Measurements from ENCODE around the gene CREB1.

Gene CREB1

GRCh38 chr2:207504513-207505170, 25.1 kb upstream of the CREB1 start:
- DNase-seq: no peak

DNA sequence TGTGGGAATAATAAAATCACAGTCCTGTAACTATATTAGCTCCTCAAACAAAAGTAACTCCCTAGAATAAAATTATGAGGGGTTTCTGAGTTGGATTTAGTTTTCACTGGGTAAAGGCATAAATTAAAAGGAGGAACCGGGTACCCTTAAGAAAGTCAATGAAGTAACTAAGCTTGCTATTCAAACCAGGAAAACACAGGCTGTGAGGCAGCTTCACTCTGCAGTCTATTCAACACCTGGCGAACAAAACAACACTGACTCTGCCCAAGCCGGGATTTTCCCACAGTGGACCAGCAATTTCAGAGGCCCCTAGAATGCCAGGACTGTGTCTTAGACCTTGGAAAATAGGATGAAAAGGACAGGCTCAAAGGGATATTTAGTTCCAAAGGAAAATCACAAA, 24.6 kb upstream of the CREB1 start:
- DNase-seq: no peak

DNA sequence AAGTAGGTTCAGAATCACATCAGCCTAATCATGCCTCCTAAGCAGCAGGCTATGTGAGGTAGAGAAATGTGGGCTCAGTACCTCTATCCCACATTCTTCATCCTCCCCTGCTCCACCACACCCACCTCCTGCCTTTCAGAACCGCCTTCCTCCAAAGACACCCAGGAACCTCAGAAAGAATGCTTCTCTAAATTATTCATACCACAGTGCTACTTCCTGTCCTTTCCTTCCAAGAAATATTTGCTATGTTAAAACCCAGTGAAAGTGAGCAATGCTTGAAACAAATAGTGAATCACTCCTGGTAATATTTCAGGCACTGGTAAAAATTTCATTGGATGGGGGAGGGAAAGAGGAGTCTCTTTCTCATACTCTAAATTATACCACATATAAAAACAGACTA, 24.0 kb upstream of the CREB1 start:
- DNase-seq: no peak

DNA sequence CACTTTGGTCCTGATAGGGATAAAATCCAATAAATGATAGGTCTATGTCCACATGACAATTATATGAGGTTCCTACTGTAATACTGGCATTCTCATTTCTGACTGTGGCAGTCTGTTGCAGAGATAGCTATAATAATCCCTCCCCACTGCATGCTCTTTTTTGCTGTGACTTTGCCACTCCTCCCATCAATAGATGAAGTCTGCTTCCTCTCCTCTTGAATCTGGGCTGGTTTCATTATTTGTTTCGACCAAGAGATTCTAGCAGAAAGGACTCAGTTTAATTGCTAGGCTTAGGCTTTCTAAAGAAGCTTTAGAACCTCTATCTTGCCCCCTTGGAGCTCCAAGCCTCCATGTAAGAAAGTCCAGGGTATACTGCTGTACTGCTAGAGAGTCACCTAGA, 23.3 kb upstream of the CREB1 start:
- no peak for DNase-seq

DNA sequence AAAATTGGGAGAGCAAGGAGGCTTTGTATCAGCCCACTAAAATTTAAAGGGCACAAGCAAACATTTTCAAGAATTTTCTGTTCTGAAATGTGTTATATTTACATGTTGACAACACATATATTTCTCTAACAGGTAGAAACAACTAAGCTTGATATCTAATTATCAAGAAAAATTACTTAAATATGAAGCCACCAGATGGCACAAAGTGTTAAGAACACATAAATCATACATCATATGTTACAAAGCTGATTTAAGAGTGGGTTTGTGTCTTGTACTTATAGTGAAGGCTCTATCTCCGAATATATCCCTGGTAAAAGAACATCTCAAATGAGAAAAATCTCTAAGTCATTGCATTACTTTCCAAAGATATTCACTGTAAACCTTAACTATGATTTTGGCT, 19.6 kb upstream of the CREB1 start:
- DNase-seq: no peak

DNA sequence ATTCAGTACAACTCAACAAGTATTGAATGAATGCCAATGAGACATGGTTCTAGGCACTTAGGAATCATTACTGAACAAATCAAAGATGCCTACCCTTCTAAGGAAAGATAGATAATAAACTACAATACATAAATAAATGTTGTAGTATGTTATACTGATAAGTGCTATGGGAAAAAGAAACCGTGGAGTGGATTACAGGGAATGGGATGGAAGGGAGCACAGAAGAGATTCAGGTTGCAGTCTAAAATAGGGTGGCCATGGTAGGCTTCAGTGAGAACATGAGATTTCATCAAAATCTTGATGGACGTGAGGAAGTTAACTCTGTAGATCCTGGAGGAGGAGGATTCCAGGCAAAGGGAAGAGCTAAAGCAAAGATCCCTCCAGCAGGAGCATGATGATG, 17.9 kb upstream of the CREB1 start:
- no peak for DNase-seq

GRCh38 chr2:207512356-207512755, 17.4 kb upstream of the CREB1 start:
- no peak for DNase-seq

- no peak for DNase-seq
Measured at GRCh38 chr2:207513551-207514257, 16.1 kb upstream of the CREB1 start.

DNA sequence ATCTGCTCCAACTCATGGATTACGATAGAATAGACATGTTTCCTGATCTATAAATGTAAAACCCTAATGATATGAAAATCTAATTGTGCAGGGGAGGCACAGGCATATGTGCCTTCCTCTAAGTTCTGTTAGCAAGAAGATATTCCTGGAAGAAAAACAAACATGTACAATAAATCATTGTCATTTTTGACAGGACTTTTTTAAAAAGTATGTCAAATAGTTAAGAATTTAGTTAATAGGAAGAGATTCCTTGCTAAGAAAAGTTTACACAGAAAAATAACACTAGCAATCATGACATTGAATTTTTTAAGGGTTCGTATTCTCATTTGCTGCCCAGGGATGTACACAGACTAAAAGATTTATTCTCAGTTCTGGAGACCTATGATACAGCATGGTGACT, 15.3 kb upstream of the CREB1 start:
- no peak for DNase-seq

DNA sequence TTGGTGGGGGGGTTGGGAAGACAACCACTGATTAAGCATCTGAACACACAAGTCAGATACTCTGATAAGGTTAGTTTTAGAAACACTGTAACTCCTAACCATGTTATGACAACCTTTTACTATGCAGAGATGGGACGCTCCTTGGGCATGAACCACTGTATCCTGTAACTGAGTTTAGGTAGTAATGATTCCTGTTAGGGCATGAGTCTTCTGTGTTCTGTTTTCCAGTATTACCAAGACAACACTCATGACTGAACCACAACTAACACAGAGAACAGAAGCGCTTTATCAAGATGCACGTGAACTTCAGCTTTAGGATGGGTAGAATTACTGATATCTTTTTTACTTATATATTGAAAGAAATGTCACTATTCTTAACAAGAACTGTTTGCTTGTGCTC, 14.1 kb upstream of the CREB1 start:
- DNase-seq: no peak

DNA sequence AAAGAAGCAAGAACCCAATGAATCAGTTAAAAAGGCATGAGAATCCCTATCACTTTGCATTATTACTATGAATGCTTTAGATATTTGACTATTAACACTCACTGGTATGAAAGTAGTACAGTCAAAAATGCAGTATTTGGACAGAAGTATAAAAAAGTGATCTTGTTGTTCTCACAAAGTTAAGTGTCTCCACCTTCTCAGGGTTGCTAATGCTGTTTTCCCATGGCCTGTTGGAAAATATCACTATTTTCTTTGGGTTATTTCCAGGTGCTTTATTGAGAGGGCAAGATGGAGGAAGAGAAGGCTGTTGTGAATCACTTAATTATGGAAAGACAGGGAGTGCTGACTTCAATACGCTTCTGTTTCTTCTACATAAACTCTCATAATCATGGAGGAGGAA, 13.6 kb upstream of the CREB1 start:
- DNase-seq: no peak

DNA sequence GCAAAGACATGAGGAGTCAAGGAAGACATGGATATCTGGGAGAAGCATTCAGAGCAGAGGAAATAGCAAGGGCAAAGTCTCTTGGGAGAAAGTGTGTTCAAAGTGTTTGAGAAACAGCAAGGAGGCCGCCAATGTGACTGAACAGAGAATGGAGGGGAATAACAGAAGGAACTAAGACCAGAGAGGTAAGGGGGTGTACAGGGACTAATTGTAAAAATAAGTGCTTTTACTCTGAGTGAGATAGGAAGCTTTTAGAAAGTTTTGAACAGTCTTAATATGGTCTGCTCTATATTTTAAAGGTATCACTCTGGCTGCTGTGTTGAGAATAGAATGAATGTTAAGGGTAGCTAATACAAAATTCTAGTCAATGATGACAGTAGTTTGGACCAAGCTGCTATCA, 6.8 kb upstream of the CREB1 start:
- DNase-seq: no peak

DNA sequence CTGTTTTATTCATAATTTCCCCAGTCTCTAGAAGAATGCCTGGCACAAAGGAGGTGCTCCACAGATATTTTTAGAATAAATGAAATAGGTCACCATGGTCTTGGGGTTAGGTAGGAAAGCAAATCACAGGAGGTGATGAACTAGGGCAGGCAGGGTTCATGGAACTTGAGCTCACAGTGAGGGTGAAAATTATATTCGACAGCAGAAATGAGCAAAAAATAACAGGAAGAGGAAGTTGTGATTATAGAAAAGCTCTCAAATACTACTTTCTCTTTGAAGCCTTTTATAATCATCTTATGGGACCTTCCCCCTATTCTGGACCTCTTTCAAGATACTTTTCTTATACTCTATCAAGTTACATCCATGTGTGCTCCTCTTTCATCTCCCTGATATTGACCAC, 4.5 kb upstream of the CREB1 start:
- DNase-seq: no peak

GRCh38 chr2:207528980-207529329, 807 bp upstream of the CREB1 start:
- no peak for DNase-seq

- no peak for DNase-seq
Measured at GRCh38 chr2:207530160-207531031, 634 bp downstream of the CREB1 start.

- no peak for DNase-seq
Measured at GRCh38 chr2:207531032-207531952, 1.5 kb downstream of the CREB1 start.

DNA sequence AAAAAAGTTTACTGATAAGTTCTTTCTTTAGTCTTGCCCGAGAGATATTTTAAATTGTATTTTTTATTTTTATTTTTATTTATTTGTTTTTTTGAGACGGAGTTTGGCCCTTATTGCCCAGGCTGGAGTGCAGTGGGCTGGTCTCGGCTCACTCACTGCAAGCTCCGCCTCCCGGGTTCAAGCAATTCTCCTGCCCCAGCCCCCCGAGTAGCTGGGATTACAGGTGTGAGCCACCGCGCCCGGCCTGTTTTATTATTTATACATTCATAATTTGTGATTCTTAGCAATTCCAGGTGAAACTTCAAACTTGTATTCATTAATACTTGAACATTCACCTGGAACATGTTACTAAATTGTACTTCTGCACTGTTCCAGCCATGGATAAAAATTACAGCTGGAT, 2.9 kb downstream of the CREB1 start:
- DNase-seq: no peak

DNA sequence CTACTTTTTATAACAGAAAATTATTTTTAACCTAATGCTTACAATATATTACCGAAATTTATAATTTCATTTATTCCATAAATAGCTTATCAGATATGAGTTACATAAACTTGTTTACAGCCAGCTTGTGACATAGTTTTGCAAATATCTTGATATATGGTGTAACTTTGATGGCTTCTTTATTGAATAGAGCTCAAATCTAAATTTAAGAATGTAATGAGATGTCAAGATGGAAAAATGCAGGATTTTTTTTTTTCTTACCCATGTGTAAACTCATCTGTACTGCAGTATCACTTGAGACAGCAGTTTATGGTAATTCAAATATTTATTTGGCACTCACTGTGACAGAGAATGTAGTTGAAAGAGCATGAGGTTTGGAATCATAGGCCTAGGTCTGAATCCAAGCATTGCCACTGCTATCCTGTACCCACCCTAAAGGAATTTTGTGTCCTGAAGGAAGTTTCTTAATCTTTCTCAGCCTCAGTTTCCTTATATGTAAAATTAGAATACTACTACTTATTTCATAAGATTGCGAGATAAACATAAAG, 3.8 kb downstream of the CREB1 start:
- DNase-seq: no peak

GRCh38 chr2:207534417-207534816, 4.7 kb downstream of the CREB1 start:
- DNase-seq: no peak

DNA sequence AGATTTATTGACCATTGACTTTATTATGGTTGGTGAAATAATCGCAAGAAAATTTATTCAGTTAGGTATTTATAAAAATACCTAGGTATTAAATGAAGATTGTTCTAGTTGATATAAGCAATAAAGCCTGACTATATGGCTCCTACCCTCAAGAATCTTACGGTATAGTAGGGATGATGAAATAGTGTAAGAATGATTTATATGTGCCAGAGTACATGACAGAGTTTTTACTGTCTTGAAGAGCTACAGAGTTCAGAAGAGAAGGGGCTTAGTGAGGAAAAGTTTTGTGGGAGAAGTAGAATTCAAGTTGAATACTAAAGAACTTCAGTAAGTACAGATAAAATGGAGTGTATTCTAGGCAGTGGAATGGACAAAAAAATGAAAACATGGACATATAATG, 9.7 kb downstream of the CREB1 start:
- no peak for DNase-seq

- DNase-seq: no peak
Measured at GRCh38 chr2:207540431-207540830, 10.7 kb downstream of the CREB1 start.

DNA sequence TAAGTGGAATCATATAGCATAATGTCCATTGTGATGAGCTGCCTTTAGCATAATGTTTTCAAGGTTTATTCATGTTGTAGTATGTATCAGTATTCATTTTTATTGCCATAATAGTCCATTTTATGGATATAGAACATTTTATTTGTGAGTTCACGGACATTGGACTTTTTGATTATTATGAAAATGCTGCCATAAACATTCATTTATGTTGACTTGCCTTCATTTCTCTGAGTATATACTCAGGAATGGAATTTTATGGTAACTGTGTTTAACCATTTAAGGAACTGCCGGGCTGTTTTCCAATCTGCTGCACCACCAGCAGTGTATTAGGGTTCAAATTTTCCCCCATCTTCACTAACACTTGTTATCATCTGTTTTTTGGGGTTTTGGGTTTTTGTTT, 12.2 kb downstream of the CREB1 start:
- DNase-seq: no peak

DNA sequence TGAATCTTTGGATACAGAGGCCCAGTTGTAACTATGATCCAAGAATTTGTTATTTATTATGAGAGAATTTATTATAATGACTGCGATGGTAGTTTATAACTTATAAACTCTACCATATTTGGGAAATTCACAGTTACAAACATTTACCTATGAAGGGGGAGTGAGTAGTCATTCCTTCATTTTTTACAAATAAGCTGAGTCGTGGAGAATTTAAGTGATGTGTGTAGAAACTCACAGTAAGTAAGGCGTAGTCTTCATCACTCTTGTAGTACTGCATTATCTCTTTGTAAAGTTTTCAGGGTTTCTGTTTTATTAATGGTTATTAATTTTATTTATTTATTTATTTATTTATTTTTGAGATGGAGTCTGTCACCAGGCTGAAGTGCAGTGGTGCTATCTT, 13.5 kb downstream of the CREB1 start:
- DNase-seq: no peak
